ENCODE data around the gene ADGRD1. TPM values are rescaled to one million over a fixed set of nuclear protein-coding genes. Genes with fewer than 3 reads are reported as not detected.

ADGRD1 gene
- polyA plus RNA-seq, 1 of the 3 experiments (the other 2 are of a cell fraction) = not detected

- H3K4me3 ChIP-seq (ENCODE audit: low read depth in 2 of 2, low read length in 1 of 2) = no peak overlapping the region
- H3K9ac ChIP-seq = no peak overlapping the region
- no peaks in the 10 kb centered on the region for H3K27me3 ChIP-seq (ENCODE audit: insufficient read depth)
- TF ChIP-seq FOXM1 (IDR thresholded peaks at IDR 0.05; ENCODE audit: low read depth) (no peak), USF2 (IDR thresholded peaks at IDR 0.05; ENCODE audit: borderline replicate concordance, low read depth, low read length) (no peak), SIN3A (IDR thresholded peaks at IDR 0.05; ENCODE audit: borderline replicate concordance, low read depth, low read length) (no peak), FOXJ3 (CRISPR knock-in tag; IDR thresholded peaks at IDR 0.05) (no peak), MEF2A (IDR thresholded peaks at IDR 0.05; ENCODE audit: borderline replicate concordance, low read depth) (no peak)
- TF ChIP-seq, protein P1, sequence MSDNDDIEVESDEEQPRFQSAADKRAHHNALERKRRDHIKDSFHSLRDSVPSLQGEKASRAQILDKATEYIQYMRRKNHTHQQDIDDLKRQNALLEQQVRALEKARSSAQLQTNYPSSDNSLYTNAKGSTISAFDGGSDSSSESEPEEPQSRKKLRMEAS (IDR thresholded peaks at IDR 0.05; ENCODE audit: low read depth) = no peak
- TF ChIP-seq, protein P2, sequence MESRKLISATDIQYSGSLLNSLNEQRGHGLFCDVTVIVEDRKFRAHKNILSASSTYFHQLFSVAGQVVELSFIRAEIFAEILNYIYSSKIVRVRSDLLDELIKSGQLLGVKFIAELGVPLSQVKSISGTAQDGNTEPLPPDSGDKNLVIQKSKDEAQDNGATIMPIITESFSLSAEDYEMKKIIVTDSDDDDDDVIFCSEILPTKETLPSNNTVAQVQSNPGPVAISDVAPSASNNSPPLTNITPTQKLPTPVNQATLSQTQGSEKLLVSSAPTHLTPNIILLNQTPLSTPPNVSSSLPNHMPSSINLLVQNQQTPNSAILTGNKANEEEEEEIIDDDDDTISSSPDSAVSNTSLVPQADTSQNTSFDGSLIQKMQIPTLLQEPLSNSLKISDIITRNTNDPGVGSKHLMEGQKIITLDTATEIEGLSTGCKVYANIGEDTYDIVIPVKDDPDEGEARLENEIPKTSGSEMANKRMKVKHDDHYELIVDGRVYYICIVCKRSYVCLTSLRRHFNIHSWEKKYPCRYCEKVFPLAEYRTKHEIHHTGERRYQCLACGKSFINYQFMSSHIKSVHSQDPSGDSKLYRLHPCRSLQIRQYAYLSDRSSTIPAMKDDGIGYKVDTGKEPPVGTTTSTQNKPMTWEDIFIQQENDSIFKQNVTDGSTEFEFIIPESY (IDR thresholded peaks at IDR 0.05; ENCODE audit: borderline replicate concordance, low read depth) = no peak
- H3K9me3 ChIP-seq = 0 out of 2 replicates have a peak, but pooled peaks cover 4% of the 10 kb centered on the region
- H2AFZ ChIP-seq (ENCODE audit: low read depth) = no peak overlapping the region
- ChIA-PET CTCF (interaction anchor here (0.6 to 1.7 kb wide), 2 partner anchors 9 to 22 kb away, joined by 3 to 4 read pairs; no protein-coding TSS in a partner anchor), POLR2A (no interaction called here)
- H3K4me2 ChIP-seq = no peak overlapping the region
- H4K20me1 ChIP-seq (ENCODE audit: insufficient read depth) = no peaks in the 10 kb centered on the region
- H3K79me2 ChIP-seq (ENCODE audit: insufficient read depth) = no peaks in the 10 kb centered on the region
- H3F3A ChIP-seq (replicated peaks; ENCODE audit: insufficient read depth) = no peaks in the 10 kb centered on the region
- no peaks in the 10 kb centered on the region for H3K36me3 ChIP-seq (replicated peaks in 1 of 2; ENCODE audit: control insufficient read depth in 1 of 2, insufficient read depth in 2 of 2, low read length in 1 of 2)
- H3K27ac ChIP-seq (ENCODE audit: low read depth in 2 of 2, low read length in 1 of 2) = no peak overlapping the region
- no peaks in the 10 kb centered on the region; the same call in 1 of the 2 replicates for H3K9me2 ChIP-seq
- no peaks in the 10 kb centered on the region for H3K4me1 ChIP-seq (ENCODE audit: control insufficient read depth in 1 of 2, insufficient read depth in 2 of 2, low read depth in 1 of 2, low read length in 1 of 2)
- DNase-seq = no peak
Measured at GRCh38 chr12:130938186-130938585, 15.5 kb upstream of the ADGRD1 start.

- Histone ChIP-seq H3F3A (replicated peaks; ENCODE audit: insufficient read depth) (no peaks in the 10 kb centered on the region), H3K27me3 (ENCODE audit: insufficient read depth) (no peaks in the 10 kb centered on the region), H3K4me2 (no peak overlapping the region), H4K20me1 (ENCODE audit: insufficient read depth) (no peaks in the 10 kb centered on the region), H3K79me2 (ENCODE audit: insufficient read depth) (no peaks in the 10 kb centered on the region), H3K9ac (no peak overlapping the region), H3K27ac (ENCODE audit: low read depth in 2 of 2, low read length in 1 of 2) (no peak overlapping the region), H2AFZ (ENCODE audit: low read depth) (no peak overlapping the region), H3K36me3 (replicated peaks in 1 of 2; ENCODE audit: control insufficient read depth in 1 of 2, insufficient read depth in 2 of 2, low read length in 1 of 2) (no peaks in the 10 kb centered on the region), H3K9me3 (peaks cover 3% of the 10 kb centered on the region; the same call in 1 of the 2 replicates), H3K9me2 (no peaks in the 10 kb centered on the region), H3K4me3 (ENCODE audit: low read depth in 2 of 2, low read length in 1 of 2) (no peak overlapping the region), H3K4me1 (ENCODE audit: control insufficient read depth in 1 of 2, insufficient read depth in 2 of 2, low read depth in 1 of 2, low read length in 1 of 2) (no peaks in the 10 kb centered on the region)
- POLR2A ChIA-PET = no interaction called here
- TF ChIP-seq, protein P3, sequence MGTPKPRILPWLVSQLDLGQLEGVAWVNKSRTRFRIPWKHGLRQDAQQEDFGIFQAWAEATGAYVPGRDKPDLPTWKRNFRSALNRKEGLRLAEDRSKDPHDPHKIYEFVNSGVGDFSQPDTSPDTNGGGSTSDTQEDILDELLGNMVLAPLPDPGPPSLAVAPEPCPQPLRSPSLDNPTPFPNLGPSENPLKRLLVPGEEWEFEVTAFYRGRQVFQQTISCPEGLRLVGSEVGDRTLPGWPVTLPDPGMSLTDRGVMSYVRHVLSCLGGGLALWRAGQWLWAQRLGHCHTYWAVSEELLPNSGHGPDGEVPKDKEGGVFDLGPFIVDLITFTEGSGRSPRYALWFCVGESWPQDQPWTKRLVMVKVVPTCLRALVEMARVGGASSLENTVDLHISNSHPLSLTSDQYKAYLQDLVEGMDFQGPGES (IDR thresholded peaks at IDR 0.05; ENCODE audit: low read depth, low read length) = no peak
- no peak for TF ChIP-seq FOXJ3 (CRISPR knock-in tag; IDR thresholded peaks at IDR 0.05)
- TF ChIP-seq JUND (IDR thresholded peaks at IDR 0.05) = no peak
- TF ChIP-seq EP300 (IDR thresholded peaks at IDR 0.05; ENCODE audit: borderline replicate concordance in 1 of 2, low read depth in 1 of 2, low read length in 1 of 2) = no peak
- no peak for TF ChIP-seq RAD21 (IDR thresholded peaks at IDR 0.05; ENCODE audit: low read length)
- DNase-seq = no peak
- CTCF ChIA-PET = no interaction called here
Measured at GRCh38 chr12:130944878-130945277, 8.8 kb upstream of the ADGRD1 start.

Data from SK-N-SH (cell line).